OCI-LY7 (cell line): ENCODE data around the gene TMEM248. TPM values are rescaled to one million over a fixed set of nuclear protein-coding genes. Genes with fewer than 3 reads are reported as not detected.
"Not testable (repeated sequence)": the region's sequence is repeated elsewhere in the genome, so short reads cannot be mapped to it uniquely, and the experiment has no call there.

Experiments
- BruUV-seq: library from RNA; stranded (reverse); fragments of 400-500 nt; replicated peaks from 2 replicates; lab custom pipeline; 2021; lab: Mats Ljungman, UMichigan
- CTCF ChIA-PET: fragments of 300-600 bp; sonication (Branson Sonifier 250); formaldehyde crosslinking; loops from one replicate; lab custom pipeline; 2022; ENCODE audit warnings: antibody characterized with exemption; ENCODE audit not compliant: unreplicated experiment; lab: Charles Lee
- POLR2A ChIA-PET: fragments of 300-600 bp; sonication (Branson Sonifier 250); formaldehyde crosslinking; loops from one replicate; lab custom pipeline; 2022; ENCODE audit warnings: antibody characterized with exemption; lab: Charles Lee
- DNase-seq: peaks from one replicate; pipeline ENCODE4 v3.0.0-alpha.2; 2015; ENCODE audit warnings: low spot score
- H2AFZ ChIP-seq: fragments of 200-600 bp; sonication (generic), shearing (Covaris generic); 2 replicates; pipeline ENCODE4 v1.6.1; 2014; ENCODE audit warnings: mild to moderate bottlenecking, antibody characterized with exemption, low read length, moderate library complexity
- H3K27ac ChIP-seq: fragments of 200-600 bp; sonication (generic); 2 replicates; pipeline ENCODE4 v1.5.1; 2014; ENCODE audit warnings: mixed run types, low read depth, mild to moderate bottlenecking, moderate library complexity, low read length, inconsistent platforms; ENCODE audit not compliant: poor library complexity, severe bottlenecking
- H3K36me3 ChIP-seq: fragments of 200-600 bp; sonication (generic); 2 replicates; pipeline ENCODE4 v1.6.1; 2014; ENCODE audit warnings: mild to moderate bottlenecking, antibody characterized with exemption, low read length, moderate library complexity, mixed read lengths; ENCODE audit not compliant: insufficient read depth
- H3K4me1 ChIP-seq: fragments of 200-600 bp; sonication (generic); 2 replicates; pipeline ENCODE4 v1.5.1; 2014; ENCODE audit warnings: mild to moderate bottlenecking, low read length; ENCODE audit not compliant: insufficient read depth, poor library complexity, severe bottlenecking
- H3K4me2 ChIP-seq: fragments of 200-600 bp; sonication (generic); 2 replicates; pipeline ENCODE4 v1.6.1; 2014; ENCODE audit warnings: mild to moderate bottlenecking, low read length
- H3K4me3 ChIP-seq: fragments of 200-600 bp; sonication (generic); 2 replicates; pipeline ENCODE4 v1.5.1; 2014; ENCODE audit warnings: mild to moderate bottlenecking, low read depth, low read length; ENCODE audit not compliant: poor library complexity, severe bottlenecking
- H3K79me2 ChIP-seq: fragments of 200-600 bp; sonication (generic); 2 replicates; pipeline ENCODE4 v1.6.1; 2016; ENCODE audit warnings: low read depth, mild to moderate bottlenecking, low read length, moderate library complexity, mixed read lengths; ENCODE audit not compliant: insufficient read depth
- H3K9me2 ChIP-seq: fragments of 200-600 bp; sonication (generic); 2 replicates; pipeline ENCODE4 v1.6.1; 2016; ENCODE audit warnings: mild to moderate bottlenecking, low read length, mixed read lengths; ENCODE audit not compliant: insufficient read depth
- H3K9me3 ChIP-seq: fragments of 200-600 bp; sonication (generic); 2 replicates; pipeline ENCODE4 v1.6.1; 2014; ENCODE audit warnings: mild to moderate bottlenecking, mixed run types, low read length, mixed read lengths
- H4K20me1 ChIP-seq: fragments of 200-600 bp; sonication (generic); 2 replicates; pipeline ENCODE4 v1.6.1; 2014; ENCODE audit warnings: mild to moderate bottlenecking, antibody characterized with exemption, low read length, moderate library complexity, mixed read lengths; ENCODE audit not compliant: insufficient read depth
- CTCF ChIP-seq: fragments of 200-600 bp; sonication (generic); conservative IDR thresholded peaks from 2 replicates; pipeline ENCODE4 v1.5.1; 2014; ENCODE audit warnings: mild to moderate bottlenecking, antibody characterized with exemption, low read length, moderate library complexity, mixed read lengths
- EZH2phosphoT487 ChIP-seq: fragments of 200-600 bp; sonication (generic); IDR thresholded peaks from 2 replicates; pipeline ENCODE4 v1.6.1; 2018; ENCODE audit warnings: low read depth, borderline replicate concordance, mild to moderate bottlenecking, mixed run types, antibody characterized with exemption, low read length, moderate library complexity, mixed read lengths
- intact Hi-C: fragments of 100-400 bp; cut with micrococcal nuclease; formaldehyde crosslinking; loops from one replicate; pipeline ENCODE4 v1.10.0; 2022; ENCODE audit not compliant: unreplicated experiment
- small RNA-seq: library from RNA; depleted of rRNA; stranded (forward); fragments of <200 nt; gene quantifications from one replicate; pipeline ENCODE3, GENCODE V24; 2014
- total RNA-seq, 2 experiments: library from RNA; depleted of rRNA in 1 of 2; stranded (reverse); fragments of >200 nt in 1 of 2; shearing (Covaris generic) in 1 of 2; gene quantifications; 2 replicates each; pipeline ENCODE4 v1.2.3, GENCODE V29; 2014 to 2022

The TMEM248 gene
- total RNA-seq, 2 experiments from 2014 or later = 76.5 to 88.8 TPM

DNA sequence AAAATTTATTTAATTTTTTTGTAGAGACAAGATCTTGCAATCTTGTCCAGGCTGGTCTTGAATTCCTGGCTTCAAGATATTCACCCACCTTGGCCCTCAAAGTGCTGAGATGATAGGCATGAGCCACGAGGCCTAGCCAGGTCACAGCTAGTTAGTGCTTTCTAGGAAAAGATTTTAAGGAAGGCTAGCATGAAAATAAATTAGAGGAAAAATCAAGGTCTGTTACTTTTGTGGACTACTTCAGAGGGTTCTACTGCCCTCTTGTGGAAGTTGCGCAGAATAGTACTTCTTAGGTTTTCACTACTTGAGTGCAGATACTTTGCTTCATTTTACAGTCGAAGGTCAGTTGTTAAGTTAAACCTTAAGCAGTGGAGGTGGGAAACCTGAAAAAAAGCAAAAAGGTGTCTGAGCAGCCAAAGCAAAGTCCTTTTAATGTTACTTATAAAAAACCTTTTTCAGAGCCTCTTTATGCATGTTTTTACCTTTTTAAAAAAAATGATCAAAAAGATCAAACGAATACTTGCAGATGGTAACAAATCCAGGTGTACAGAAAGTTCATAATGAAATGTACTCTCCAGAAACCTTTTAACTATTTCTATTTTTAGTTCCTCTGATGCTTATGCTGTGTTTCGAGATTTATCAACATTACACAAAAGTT is 79.7 kb downstream of the TMEM248 start:
- intact Hi-C loops = loop anchor here (10.0 kb wide), 1 partner anchor 176 kb away; no protein-coding TSS in a partner anchor
- H2AFZ ChIP-seq, H3K9me3 ChIP-seq, H3K4me2 ChIP-seq, CTCF ChIA-PET, H3K27ac ChIP-seq, H4K20me1 ChIP-seq, POLR2A ChIA-PET, H3K4me1 ChIP-seq, H3K4me3 ChIP-seq, BruUV-seq, H3K9me2 ChIP-seq: not testable (repeated sequence)
- TF ChIP-seq CTCF = peak; percentile 61
- Histone ChIP-seq H3K36me3 (peaks cover 16% of the 10 kb centered on the region), H3K79me2 (peaks cover 16% of the 10 kb centered on the region)
- peak; percentile 39 for DNase-seq

- H3K27ac ChIP-seq, H4K20me1 ChIP-seq, CTCF ChIA-PET, H3K9me2 ChIP-seq, POLR2A ChIA-PET, H2AFZ ChIP-seq, H3K4me2 ChIP-seq, H3K79me2 ChIP-seq, H3K4me3 ChIP-seq, BruUV-seq, H3K9me3 ChIP-seq, DNase-seq, H3K4me1 ChIP-seq: not testable (repeated sequence)
- H3K36me3 ChIP-seq = peaks cover 43% of the 10 kb centered on the region
- intact Hi-C loops = loop anchor here (10.0 kb wide), 1 partner anchor 179 kb away; no protein-coding TSS in a partner anchor
Observed at GRCh38 chr7:67004145-67004544, 83.1 kb downstream of the TMEM248 start.

DNA sequence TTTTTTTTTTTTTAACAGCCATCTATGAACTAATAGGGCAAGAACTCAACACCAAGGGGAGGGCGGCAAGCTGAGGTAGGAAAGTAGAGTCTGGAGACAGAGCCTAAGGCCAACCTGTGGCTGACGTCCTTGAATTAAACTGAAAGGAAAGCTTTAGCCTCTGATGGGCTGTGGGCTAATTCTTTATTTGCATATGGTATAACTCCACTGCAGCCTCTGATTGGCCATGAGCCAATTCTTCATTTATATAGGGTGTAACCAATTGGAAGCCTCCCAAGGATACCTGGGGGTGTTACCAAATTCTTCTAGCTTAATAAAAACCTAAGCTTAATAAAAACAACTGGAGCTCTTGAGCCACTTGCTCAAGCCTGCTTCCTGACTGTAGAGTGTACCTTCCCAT is 85.9 kb downstream of the TMEM248 start:
- no peak overlapping the region for H3K27ac ChIP-seq
- no peak overlapping the region for H3K4me3 ChIP-seq
- TF ChIP-seq CTCF (no peak), EZH2phosphoT487 (no peak)
- no peaks in the 10 kb centered on the region for H3K4me1 ChIP-seq
- H4K20me1 ChIP-seq = no peaks in the 10 kb centered on the region
- DNase-seq = no peak
- peaks cover 66% of the 10 kb centered on the region for H3K36me3 ChIP-seq
- no peaks in the 10 kb centered on the region for H3K79me2 ChIP-seq
- no peak overlapping the region for H3K4me2 ChIP-seq
- POLR2A ChIA-PET = interaction anchor here (0.6 to 1.2 kb wide), 6 partner anchors 8 to 793 kb away, joined by 3 to 8 read pairs (median 5); no protein-coding TSS in a partner anchor
- intact Hi-C loops = loop anchor here (10.0 kb wide), 1 partner anchor 182 kb away; no protein-coding TSS in a partner anchor
- BruUV-seq = no TSS peak
- no peaks in the 10 kb centered on the region for H3K9me2 ChIP-seq
- H2AFZ ChIP-seq = no peak overlapping the region
- CTCF ChIA-PET = no interaction called here
- H3K9me3 ChIP-seq = no peaks in the 10 kb centered on the region

Small RNAs within 50 kb of the gene (small RNA-seq; reads per million reads assigned to genes)
- gene RF00017 (not detected), gene RN7SL43P (not detected), gene RNU6-1254P (not detected)

Other genes with a start within 250 kb of the TMEM248 start
- 18.2 and 21.0 TPM in 2 replicates for gene RABGEF1, start 180.5 kb upstream of the TMEM248 start, total RNA-seq (2014; rRNA removed; shearing (Covaris generic))
- gene RABGEF1, start 180.5 kb upstream of the TMEM248 start, total RNA-seq (2022) = 25.5 and 27.2 TPM in 2 replicates
- gene SBDS, start 74.4 kb downstream of the TMEM248 start, total RNA-seq (2014; rRNA removed; shearing (Covaris generic)) = 43.2 and 45.6 TPM in 2 replicates
- 100 and 124 TPM in 2 replicates for gene SBDS, start 74.4 kb downstream of the TMEM248 start, total RNA-seq (2022)
- 17.0 and 17.3 TPM in 2 replicates for gene TYW1, start 75.6 kb downstream of the TMEM248 start, total RNA-seq (2014; rRNA removed; shearing (Covaris generic))
- gene TYW1, start 75.6 kb downstream of the TMEM248 start, total RNA-seq (2022) = 15.3 and 22.3 TPM in 2 replicates